IPS-18a (cell line): ENCODE data around the gene MITF.

Experiments
- H3K27ac ChIP-seq: one replicate; pipeline ENCODE4 v1.5.1; 2013; ENCODE audit warnings: low read length
- H3K27me3 ChIP-seq: one replicate; pipeline ENCODE4 v1.6.1; 2013; ENCODE audit warnings: mild to moderate bottlenecking, low read length; ENCODE audit not compliant: control insufficient read depth, insufficient read depth
- H3K36me3 ChIP-seq: one replicate; pipeline ENCODE4 v1.6.1; 2013; ENCODE audit warnings: low read depth, low read length; ENCODE audit not compliant: control insufficient read depth
- H3K4me1 ChIP-seq: one replicate; pipeline ENCODE4 v1.6.1; 2013; ENCODE audit warnings: low read depth, low read length; ENCODE audit not compliant: control insufficient read depth
- H3K4me3 ChIP-seq: one replicate; pipeline ENCODE4 v1.5.1; 2013; ENCODE audit warnings: low read length
- H3K9ac ChIP-seq: one replicate; pipeline ENCODE4 v1.6.1; 2013; ENCODE audit warnings: mild to moderate bottlenecking, low read length, moderate library complexity
- H3K9me3 ChIP-seq: one replicate; pipeline ENCODE4 v1.6.1; 2013; ENCODE audit warnings: low read depth, low read length; ENCODE audit not compliant: control insufficient read depth

MITF gene

DNA sequence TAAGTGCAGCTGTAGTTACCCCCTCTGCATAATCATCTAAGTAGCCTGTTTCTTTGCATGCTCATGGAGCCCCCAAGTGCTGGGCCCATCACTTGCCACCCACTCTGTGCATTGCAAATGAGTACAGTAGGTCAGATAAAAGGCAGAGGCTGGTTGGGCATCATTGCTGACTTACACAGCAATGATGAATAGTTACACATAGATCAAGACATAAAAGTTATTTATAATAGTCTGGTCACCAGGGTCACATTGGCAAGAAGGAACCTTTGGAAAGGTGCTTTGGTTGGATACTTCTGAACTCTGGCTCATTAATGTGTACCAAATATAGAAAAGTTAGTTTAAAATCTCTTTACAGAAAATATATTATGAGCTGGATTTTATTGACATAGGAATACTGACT lies 111.6 kb downstream of the MITF start:
- Histone ChIP-seq H3K36me3 (no peaks in the 10 kb centered on the region), H3K27me3 (no peaks in the 10 kb centered on the region), H3K9me3 (no peaks in the 10 kb centered on the region), H3K4me1 (no peaks in the 10 kb centered on the region), H3K4me3 (no peak overlapping the region), H3K9ac (no peak overlapping the region), H3K27ac (no peak overlapping the region)

DNA sequence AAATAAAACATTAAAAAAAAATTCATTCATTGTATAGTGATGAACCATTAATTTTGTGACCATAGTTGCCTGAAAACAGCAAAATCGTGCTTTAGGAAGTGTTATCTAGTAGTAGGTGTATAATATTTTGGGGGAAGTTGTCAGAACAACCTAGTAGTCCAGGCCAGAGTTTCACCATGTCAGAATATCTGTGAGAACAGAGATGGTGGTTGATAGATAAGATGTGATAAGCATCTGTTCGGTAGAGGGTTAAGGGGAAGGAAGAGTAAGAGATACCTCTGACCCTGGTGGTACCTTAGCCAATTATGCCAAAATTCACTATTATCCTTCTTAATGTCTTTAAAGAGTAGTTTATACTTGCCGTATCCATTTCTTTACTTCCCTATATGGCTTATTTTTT lies 113.8 kb downstream of the MITF start:
- H3K4me1 ChIP-seq, result no peaks in the 10 kb centered on the region
- H3K9me3 ChIP-seq, result no peaks in the 10 kb centered on the region
- no peak overlapping the region for H3K9ac ChIP-seq
- H3K36me3 ChIP-seq, result no peaks in the 10 kb centered on the region
- H3K27me3 ChIP-seq, result no peaks in the 10 kb centered on the region
- H3K27ac ChIP-seq, result no peak overlapping the region
- H3K4me3 ChIP-seq, result no peak overlapping the region

DNA sequence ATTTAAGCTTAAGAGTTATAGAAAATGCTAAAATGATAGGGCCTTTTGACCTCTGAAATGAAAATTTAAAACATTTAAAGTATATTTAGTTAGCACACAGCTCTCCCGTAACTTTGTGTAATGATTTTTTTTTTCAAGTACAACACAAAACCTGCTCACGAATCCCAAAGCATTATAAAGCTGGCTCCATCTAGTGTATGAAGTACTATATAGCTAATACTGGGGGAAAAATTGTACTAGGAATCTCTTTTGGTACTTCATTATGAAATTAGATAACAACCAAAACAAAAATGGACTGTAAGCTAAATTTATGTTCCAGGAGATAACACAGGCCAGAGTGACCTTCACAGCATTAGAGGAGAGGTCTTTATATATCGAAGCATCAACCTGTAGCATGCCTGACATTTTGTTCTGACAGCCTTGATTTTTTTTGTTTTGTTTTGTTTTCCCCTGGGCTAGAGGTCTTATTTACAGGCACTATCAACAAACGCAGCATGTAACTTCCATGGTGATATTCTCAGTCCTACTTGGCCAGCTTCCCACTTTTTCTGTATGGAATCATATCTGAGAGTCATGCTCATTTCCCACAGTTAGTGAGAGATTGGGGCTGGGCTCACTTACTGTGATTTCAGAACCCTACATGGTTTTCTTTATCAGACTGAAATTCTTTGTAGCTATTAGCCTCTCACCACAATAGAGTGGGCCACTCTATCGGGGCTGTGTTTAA lies 116.3 kb downstream of the MITF start:
- Histone ChIP-seq H3K9ac (no peak overlapping the region), H3K27ac (no peak overlapping the region)

DNA sequence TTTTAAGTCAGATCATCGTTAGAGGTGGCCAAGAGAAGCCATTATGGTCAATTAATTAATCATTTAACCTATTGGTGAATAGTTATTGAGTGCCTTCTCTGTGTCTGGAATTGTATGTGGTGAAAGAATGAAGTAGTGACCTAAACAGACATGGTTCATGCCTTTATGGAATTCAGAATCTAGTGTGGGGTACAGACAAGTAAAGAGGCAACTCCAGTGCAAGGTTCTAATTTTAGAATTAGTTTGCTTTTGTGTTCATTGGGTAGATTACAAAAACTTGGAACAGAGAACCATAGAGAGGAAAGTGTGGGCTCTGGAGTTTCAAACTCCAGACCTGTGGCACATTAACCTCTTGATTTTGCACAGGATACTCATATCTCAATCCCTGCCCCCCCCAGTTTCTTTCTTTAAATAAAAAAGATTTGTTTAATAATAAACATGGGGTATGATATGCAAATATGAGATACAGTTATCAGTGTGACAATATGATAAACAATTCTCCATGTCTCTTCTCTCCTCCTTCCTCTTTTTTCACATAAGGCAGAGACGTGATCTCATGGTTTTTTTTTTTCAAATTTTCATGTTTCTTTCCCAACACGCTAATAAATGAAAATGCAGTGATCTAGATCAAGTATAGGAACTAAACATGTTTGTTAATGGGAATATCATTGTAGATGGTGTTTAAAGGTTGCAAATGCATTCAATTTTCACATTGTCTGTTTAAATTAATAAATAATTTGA lies 117.9 kb downstream of the MITF start:
- Histone ChIP-seq H3K27ac (no peak overlapping the region), H3K27me3 (no peaks in the 10 kb centered on the region), H3K36me3 (no peaks in the 10 kb centered on the region)

More for the DNA sequence above, 116.3 kb downstream of the MITF start:
- H3K4me3 ChIP-seq, result no peak overlapping the region
- H3K36me3 ChIP-seq, result no peaks in the 10 kb centered on the region
- H3K4me1 ChIP-seq, result no peaks in the 10 kb centered on the region
- H3K27me3 ChIP-seq, result no peaks in the 10 kb centered on the region
- no peaks in the 10 kb centered on the region for H3K9me3 ChIP-seq

DNA sequence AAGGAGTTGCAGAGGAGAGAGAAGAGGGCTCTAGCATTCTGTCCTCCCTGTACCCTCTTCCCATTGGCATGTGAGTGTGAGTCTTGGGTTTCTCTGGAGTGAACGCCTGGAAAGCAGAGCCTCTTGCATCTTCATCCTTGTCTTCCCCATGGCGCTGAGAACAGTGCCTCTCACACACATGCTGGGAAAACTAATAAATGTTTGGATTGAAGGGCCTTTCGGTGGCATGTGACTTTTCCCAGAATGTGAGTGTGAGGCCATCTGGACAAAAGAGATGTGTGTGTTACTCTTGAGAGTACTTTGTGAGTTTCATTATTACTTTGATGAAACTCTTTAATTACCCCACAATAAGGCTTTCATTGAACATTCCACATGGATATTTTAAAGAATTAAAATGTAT lies 122.3 kb downstream of the MITF start:
- Histone ChIP-seq H3K27me3 (no peaks in the 10 kb centered on the region), H3K36me3 (no peaks in the 10 kb centered on the region), H3K4me1 (no peaks in the 10 kb centered on the region), H3K27ac (no peak overlapping the region), H3K4me3 (no peak overlapping the region), H3K9me3 (no peaks in the 10 kb centered on the region), H3K9ac (no peak overlapping the region)

More for the DNA sequence above, 117.9 kb downstream of the MITF start:
- H3K4me3 ChIP-seq, result no peak overlapping the region
- no peaks in the 10 kb centered on the region for H3K4me1 ChIP-seq
- no peaks in the 10 kb centered on the region for H3K9me3 ChIP-seq
- H3K9ac ChIP-seq, result no peak overlapping the region

DNA sequence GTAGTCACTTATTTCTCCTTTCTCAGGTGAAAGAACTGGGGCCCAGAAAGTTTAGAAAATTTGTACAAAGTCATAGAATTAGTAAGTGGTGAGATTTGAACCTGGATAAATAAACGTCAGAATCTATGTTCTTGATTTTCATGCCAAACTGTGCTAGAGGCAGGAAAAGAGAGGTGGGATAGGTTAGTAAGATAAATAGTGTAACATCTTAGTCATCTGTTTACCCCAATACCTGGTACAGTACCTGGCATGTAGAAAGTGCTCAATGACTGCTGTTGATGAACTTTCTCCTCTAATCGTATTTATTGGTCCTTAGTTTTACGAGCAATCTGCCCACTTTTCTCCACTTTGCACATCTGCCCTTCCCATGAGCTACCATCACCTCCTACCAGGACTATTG lies 124.9 kb downstream of the MITF start:
- H3K4me3 ChIP-seq, result no peak overlapping the region
- no peaks in the 10 kb centered on the region for H3K9me3 ChIP-seq
- H3K27me3 ChIP-seq, result no peaks in the 10 kb centered on the region
- no peak overlapping the region for H3K27ac ChIP-seq
- H3K9ac ChIP-seq, result no peak overlapping the region
- H3K36me3 ChIP-seq, result no peaks in the 10 kb centered on the region
- H3K4me1 ChIP-seq, result no peaks in the 10 kb centered on the region

DNA sequence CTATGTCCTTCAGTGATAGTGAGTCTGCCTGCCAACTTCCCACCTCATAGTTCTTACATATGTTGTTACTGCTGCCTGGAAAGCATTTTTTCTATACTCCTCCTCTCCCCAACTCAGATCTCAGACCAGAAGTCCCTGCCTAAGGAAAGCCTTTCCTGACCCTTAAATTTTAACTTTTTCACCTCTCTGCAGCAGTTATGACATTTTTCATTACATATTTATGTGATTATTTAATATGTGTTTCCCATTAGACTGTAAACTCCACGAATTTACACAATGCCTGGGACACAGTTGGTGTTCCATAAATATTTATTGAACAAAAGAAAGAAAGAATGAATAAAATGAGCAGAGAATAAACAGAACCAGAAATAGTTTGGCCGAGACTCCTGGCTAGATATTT lies 125.5 kb downstream of the MITF start:
- Histone ChIP-seq H3K27ac (no peak overlapping the region), H3K27me3 (no peaks in the 10 kb centered on the region), H3K4me1 (no peaks in the 10 kb centered on the region), H3K4me3 (no peak overlapping the region), H3K9me3 (no peaks in the 10 kb centered on the region), H3K36me3 (no peaks in the 10 kb centered on the region), H3K9ac (no peak overlapping the region)

DNA sequence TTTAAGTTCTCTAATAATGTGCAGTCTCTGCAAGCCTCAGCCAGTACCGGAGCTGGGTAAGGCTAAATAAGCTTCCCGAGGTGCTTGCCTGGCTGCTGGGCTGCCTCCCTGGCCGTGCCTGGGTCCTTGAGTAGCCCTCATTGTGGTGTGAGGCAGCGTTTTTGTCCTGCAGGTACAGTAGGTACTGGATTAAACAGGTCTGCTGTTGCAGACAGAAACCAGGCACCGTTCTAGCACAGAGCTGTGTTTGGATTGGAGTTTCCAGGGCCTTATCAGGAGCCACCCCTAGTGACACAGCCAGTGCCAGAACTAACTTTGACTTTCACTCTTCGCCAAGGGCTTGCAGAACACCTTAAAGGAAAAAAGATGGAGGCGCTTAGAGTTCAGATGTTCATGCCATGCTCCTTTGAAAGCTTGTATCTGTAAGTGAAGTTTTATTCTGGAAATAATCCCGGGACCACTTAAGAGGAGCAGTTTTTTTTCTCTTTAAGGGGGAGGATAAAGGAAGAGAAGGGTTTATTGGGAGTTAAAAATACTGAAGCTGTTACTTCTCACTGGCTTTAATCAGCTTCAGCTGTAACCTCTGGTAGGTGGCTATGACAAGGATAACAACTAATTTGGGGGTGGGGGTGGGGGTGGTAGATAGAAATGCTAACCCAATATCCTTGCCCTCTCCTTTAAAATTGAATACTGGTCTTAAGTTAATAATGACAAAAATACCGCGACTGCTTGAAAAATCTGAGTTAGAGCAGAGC lies 126.8 kb downstream of the MITF start:
- Histone ChIP-seq H3K27ac (no peak overlapping the region), H3K36me3 (no peaks in the 10 kb centered on the region), H3K4me3 (no peak overlapping the region), H3K27me3 (no peaks in the 10 kb centered on the region), H3K9me3 (no peaks in the 10 kb centered on the region), H3K9ac (no peak overlapping the region), H3K4me1 (no peaks in the 10 kb centered on the region)

DNA sequence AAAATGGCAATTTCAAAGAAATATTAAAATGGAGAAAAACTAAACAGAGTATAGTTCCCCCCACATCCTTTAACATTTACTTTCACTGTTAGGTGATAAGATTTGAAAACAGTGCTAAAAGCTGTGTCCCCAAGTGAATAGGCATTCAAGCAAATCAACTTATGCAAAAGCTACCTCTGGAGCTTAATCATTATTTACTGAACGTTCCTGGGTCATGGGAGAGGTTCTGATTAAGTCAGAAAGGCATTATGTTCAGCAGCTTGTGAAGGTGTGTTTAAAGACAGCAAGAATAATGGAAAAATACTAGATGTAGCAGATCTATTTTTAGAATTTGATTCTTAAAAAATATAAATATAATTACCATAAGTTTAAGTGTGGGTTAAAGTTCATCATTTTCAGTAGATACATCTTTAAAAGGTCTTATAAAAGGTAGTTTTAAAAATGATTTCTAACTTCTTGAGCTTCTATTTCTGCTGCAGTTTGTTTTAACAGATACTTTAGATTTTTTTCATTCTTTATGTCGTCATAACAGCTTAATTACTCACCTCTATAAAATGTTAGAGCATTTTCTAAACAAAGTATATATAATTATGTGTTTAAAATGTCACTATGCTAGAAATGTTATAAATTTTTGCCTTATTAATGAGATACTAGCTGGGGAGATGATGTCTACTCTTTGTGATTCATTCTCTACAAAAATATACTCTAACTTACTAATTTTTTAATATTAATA lies 127.9 kb downstream of the MITF start:
- Histone ChIP-seq H3K9me3 (no peaks in the 10 kb centered on the region), H3K4me3 (no peak overlapping the region), H3K36me3 (no peaks in the 10 kb centered on the region), H3K27ac (no peak overlapping the region), H3K4me1 (no peaks in the 10 kb centered on the region), H3K9ac (no peak overlapping the region), H3K27me3 (no peaks in the 10 kb centered on the region)

DNA sequence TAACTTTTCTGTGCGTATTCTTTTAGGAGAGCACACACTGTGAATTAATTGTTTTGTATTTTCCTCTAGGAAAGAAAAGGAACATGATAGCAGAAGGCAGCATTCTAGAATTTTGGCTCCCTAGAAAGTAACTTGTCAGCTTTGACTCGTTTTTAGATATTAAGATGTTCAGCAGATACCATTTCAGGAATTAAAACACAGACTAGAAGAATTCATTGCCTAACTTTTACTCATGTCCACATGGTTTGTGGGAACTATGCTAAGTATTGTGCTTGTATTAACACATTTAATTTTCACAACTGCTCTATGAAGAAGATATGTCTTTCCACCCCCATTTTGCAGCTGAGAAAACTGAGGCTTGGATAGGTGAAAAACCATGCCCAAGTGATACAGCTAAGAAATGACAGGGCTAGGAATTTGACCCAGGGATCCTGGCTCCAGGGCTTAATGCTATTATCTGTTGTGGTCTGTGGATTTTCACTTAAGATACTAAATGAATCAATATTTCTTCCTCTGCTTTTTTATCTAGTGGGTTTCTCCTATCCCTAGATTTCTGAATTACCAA lies 128.8 kb downstream of the MITF start:
- H3K9ac ChIP-seq, result no peak overlapping the region
- no peak overlapping the region for H3K4me3 ChIP-seq
- no peak overlapping the region for H3K27ac ChIP-seq
- no peaks in the 10 kb centered on the region for H3K27me3 ChIP-seq
- no peaks in the 10 kb centered on the region for H3K9me3 ChIP-seq
- H3K36me3 ChIP-seq, result no peaks in the 10 kb centered on the region
- H3K4me1 ChIP-seq, result no peaks in the 10 kb centered on the region

DNA sequence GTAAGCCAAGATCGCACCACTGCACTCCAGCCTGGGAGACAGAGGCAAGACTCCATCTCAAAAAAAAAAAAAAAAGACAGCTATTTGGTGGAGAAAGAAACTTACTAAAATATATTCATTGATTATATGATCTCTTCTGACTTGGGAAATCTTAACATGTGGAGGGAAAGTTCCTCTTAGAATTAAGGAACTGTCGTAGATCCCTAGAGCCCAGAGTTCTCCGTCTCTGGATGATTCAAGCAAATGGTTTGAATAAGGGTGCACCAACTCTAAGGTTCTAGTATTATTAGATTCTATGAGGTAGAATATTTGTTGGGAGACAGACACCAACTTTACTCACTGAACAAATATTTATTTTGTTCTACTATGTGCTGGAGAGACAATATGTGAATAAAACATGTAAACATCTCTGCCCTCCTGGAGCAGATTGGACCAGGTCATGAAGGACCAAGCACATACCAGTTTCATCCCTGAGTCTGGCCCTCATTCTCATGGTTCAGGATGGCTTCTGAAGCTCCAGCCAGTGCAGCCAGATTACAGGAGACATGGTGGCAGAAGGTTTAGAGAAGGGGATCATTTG lies 129.7 kb downstream of the MITF start:
- no peaks in the 10 kb centered on the region for H3K4me1 ChIP-seq
- no peaks in the 10 kb centered on the region for H3K9me3 ChIP-seq
- no peak overlapping the region for H3K4me3 ChIP-seq
- H3K9ac ChIP-seq, result no peak overlapping the region
- H3K27ac ChIP-seq, result no peak overlapping the region
- no peaks in the 10 kb centered on the region for H3K36me3 ChIP-seq
- no peaks in the 10 kb centered on the region for H3K27me3 ChIP-seq
